PC-9 (cell line): Measurements from ENCODE around the gene ACVR1. TPM values are rescaled to one million over a fixed set of nuclear protein-coding genes. Genes with fewer than 3 reads are reported as not detected.

ENCODE experiments used
- BruUV-seq: library from RNA; stranded (reverse); fragments of 400-500 nt; replicated peaks from 2 replicates; lab custom pipeline; 2021; lab: Mats Ljungman, UMichigan
- CTCF ChIA-PET: fragments of 300-600 bp; sonication (Branson Sonifier 250); formaldehyde crosslinking; loops from one replicate; lab custom pipeline; 2022; ENCODE audit warnings: antibody characterized with exemption; lab: Charles Lee
- POLR2A ChIA-PET: fragments of 300-600 bp; sonication (Branson Sonifier 250); formaldehyde crosslinking; loops from one replicate; lab custom pipeline; 2022; ENCODE audit warnings: antibody characterized with exemption; ENCODE audit not compliant: unreplicated experiment; lab: Charles Lee
- DNase-seq, 2 experiments: peaks; one replicate each; pipeline versions ENCODE4 v3.0.0 to v3.0.0-alpha.2; 2015 to 2022; ENCODE audit warnings: mixed read lengths in 1 of 2
- H2AFZ ChIP-seq: fragments of 200-600 bp; sonication (generic); 2 replicates; pipeline ENCODE4 v1.8.1; 2017; ENCODE audit warnings: antibody characterized with exemption
- H3F3A ChIP-seq: fragments of 200-600 bp; sonication (generic); 2 replicates; pipeline ENCODE4 v1.8.1; 2017; ENCODE audit warnings: antibody characterized with exemption, mild to moderate bottlenecking, low read depth; ENCODE audit not compliant: insufficient read depth
- H3K27ac ChIP-seq: fragments of 200-600 bp; sonication (generic); 2 replicates; pipeline ENCODE4 v1.6.1; 2016; ENCODE audit warnings: mixed run types
- H3K27me3 ChIP-seq: fragments of 200-600 bp; sonication (generic); 2 replicates; pipeline ENCODE4 v1.6.1; 2016; ENCODE audit warnings: low read depth, mixed run types; ENCODE audit not compliant: insufficient read depth
- H3K36me3 ChIP-seq: fragments of 200-600 bp; sonication (generic); 2 replicates; pipeline ENCODE4 v1.6.1; 2016; ENCODE audit warnings: low read depth, mixed run types
- H3K4me1 ChIP-seq: fragments of 200-600 bp; sonication (generic); replicated peaks from 2 replicates; pipeline ENCODE4 v1.6.1; 2016; ENCODE audit warnings: mixed run types; ENCODE audit not compliant: insufficient read depth
- H3K4me2 ChIP-seq: fragments of 200-600 bp; sonication (generic); 2 replicates; pipeline ENCODE4 v1.6.1; 2017; ENCODE audit warnings: mixed run types
- H3K4me3 ChIP-seq: fragments of 200-600 bp; sonication (generic); 2 replicates; pipeline ENCODE4 v1.6.1; 2016; ENCODE audit warnings: mixed run types
- H3K79me2 ChIP-seq: fragments of 200-600 bp; sonication (generic); 2 replicates; pipeline ENCODE4 v1.6.1; 2017; ENCODE audit warnings: low read depth, mixed run types
- H3K9me2 ChIP-seq: fragments of 200-600 bp; sonication (generic); 2 replicates; pipeline ENCODE4 v1.8.1; 2017; ENCODE audit warnings: mild to moderate bottlenecking; ENCODE audit not compliant: insufficient read depth
- H3K9me3 ChIP-seq: fragments of 200-600 bp; sonication (generic); 2 replicates; pipeline ENCODE4 v1.8.1; 2016; ENCODE audit warnings: low read depth; ENCODE audit not compliant: insufficient read depth
- H4K20me1 ChIP-seq: fragments of 200-600 bp; sonication (generic); 2 replicates; pipeline ENCODE4 v1.8.1; 2017; ENCODE audit not compliant: insufficient read depth
- CTCF ChIP-seq: fragments of 200-600 bp; sonication (generic); conservative IDR thresholded peaks from 2 replicates; pipeline ENCODE4 v1.6.1; 2017; ENCODE audit warnings: mixed run types, antibody characterized with exemption, mild to moderate bottlenecking, moderate library complexity
- EZH2 ChIP-seq: fragments of 200-600 bp; sonication (generic); IDR thresholded peaks from 2 replicates; pipeline ENCODE4 v1.8.0; 2017; ENCODE audit warnings: antibody characterized with exemption, low read depth
- intact Hi-C: fragments of 100-400 bp; cut with micrococcal nuclease; formaldehyde crosslinking; loops from one replicate; pipeline ENCODE4 v1.10.0; 2022; ENCODE audit not compliant: unreplicated experiment
- total RNA-seq: library from RNA; stranded (reverse); gene quantifications from 2 replicates; pipeline ENCODE4 v1.2.3, GENCODE V29; 2021

The ACVR1 gene
- total RNA-seq, 1 experiment from 2014 or later = 8.9 TPM

- Histone ChIP-seq H3K9me2 (no peaks in the 10 kb centered on the region), H3K9me3 (no peaks in the 10 kb centered on the region), H3K4me2 (no peak overlapping the region), H3K27ac (no peak overlapping the region), H2AFZ (no peak overlapping the region), H3K27me3 (no peaks in the 10 kb centered on the region), H3K4me3 (no peak overlapping the region), H3K79me2 (no peaks in the 10 kb centered on the region), H3K4me1 (0 out of 2 replicates have a peak, but pooled peaks cover 4% of the 10 kb centered on the region), H3K36me3 (no peaks in the 10 kb centered on the region), H3F3A (no peaks in the 10 kb centered on the region), H4K20me1 (no peaks in the 10 kb centered on the region)
- POLR2A ChIA-PET = no interaction called here
- no peak for DNase-seq
- intact Hi-C loops = no loop called here
- TF ChIP-seq CTCF = no peak
- no peak for TF ChIP-seq EZH2
- CTCF ChIA-PET = no interaction called here
- no TSS peak for BruUV-seq
These were observed 22.3 kb downstream of the ACVR1 start for GRCh38 chr2:157853820-157854219.

GRCh38 chr2:157853211-157853610 is 22.9 kb downstream of the ACVR1 start:
- Histone ChIP-seq H3K27ac (no peak overlapping the region), H3K4me3 (no peak overlapping the region), H3K9me2 (no peaks in the 10 kb centered on the region), H3K9me3 (no peaks in the 10 kb centered on the region), H3K4me2 (no peak overlapping the region), H3K27me3 (no peaks in the 10 kb centered on the region), H2AFZ (no peak overlapping the region), H4K20me1 (no peaks in the 10 kb centered on the region), H3K79me2 (no peaks in the 10 kb centered on the region), H3K36me3 (no peaks in the 10 kb centered on the region), H3K4me1 (0 out of 2 replicates have a peak, but pooled peaks cover 4% of the 10 kb centered on the region), H3F3A (no peaks in the 10 kb centered on the region)
- no TSS peak for BruUV-seq
- no peak for DNase-seq
- intact Hi-C loops = no loop called here
- POLR2A ChIA-PET = no interaction called here
- CTCF ChIA-PET = no interaction called here
- TF ChIP-seq CTCF (no peak), EZH2 (no peak)

GRCh38 chr2:157849591-157849990 is 26.5 kb downstream of the ACVR1 start:
- POLR2A ChIA-PET = no interaction called here
- peak in 1 of 2 experiments; percentile 58 for DNase-seq
- Histone ChIP-seq H3K9me3 (no peaks in the 10 kb centered on the region), H3K79me2 (no peaks in the 10 kb centered on the region), H2AFZ (no peak overlapping the region), H3K27ac (no peak overlapping the region), H3K27me3 (no peaks in the 10 kb centered on the region), H3K4me3 (no peak overlapping the region), H3K4me1 (no peaks in the 10 kb centered on the region), H3K36me3 (no peaks in the 10 kb centered on the region), H3K9me2 (no peaks in the 10 kb centered on the region), H4K20me1 (no peaks in the 10 kb centered on the region), H3F3A (no peaks in the 10 kb centered on the region), H3K4me2 (no peak overlapping the region)
- intact Hi-C loops = no loop called here
- BruUV-seq = no TSS peak
- CTCF ChIA-PET = no interaction called here
- TF ChIP-seq EZH2 = no peak
- TF ChIP-seq CTCF = no peak
